ENCODE results near the gene MORN1.

- TF ChIP-seq CTCF (IDR thresholded peaks at IDR 0.05 in 2 of 3, conservative IDR thresholded peaks at IDR 0.05 in 1 of 3; ENCODE audit: insufficient read depth in 2 of 3, low read depth in 1 of 3, low read length in 3 of 3) (no peak), ZFP36 (IDR thresholded peaks at IDR 0.05; ENCODE audit: low read depth, low read length, partially characterized antibody) (no peak), TEAD4 (IDR thresholded peaks at IDR 0.05; ENCODE audit: low read length) (no peak), TEAD4 (CRISPR knock-in tag; IDR thresholded peaks at IDR 0.05; ENCODE audit: borderline replicate concordance) (no peak), PML (IDR thresholded peaks at IDR 0.05; ENCODE audit: low read length) (no peak), TBP (optimal IDR thresholded peaks at IDR 0.05; ENCODE audit: low read depth, low read length) (no peak), ZSCAN32 (CRISPR knock-in tag; IDR thresholded peaks at IDR 0.05) (no peak), EP300 (IDR thresholded peaks at IDR 0.05; ENCODE audit: low read length) (no peak), E2F5 (CRISPR knock-in tag; IDR thresholded peaks at IDR 0.05) (no peak)
These were observed 84.2 kb downstream of the MORN1 start for GRCh38 chr1:2307064-2307605.

Data from K562 (cell line).